KMS-11 (cell line): ENCODE measurements around the gene SH3GL3.

Experiments
- H2AFZ ChIP-seq: fragments of 200-600 bp; sonication (generic); 2 replicates; pipeline ENCODE4 v1.6.1; 2016; ENCODE audit warnings: antibody characterized with exemption, mixed run types, low read depth
- H3K27ac ChIP-seq: fragments of 200-600 bp; sonication (generic); 2 replicates; pipeline ENCODE4 v1.6.1; 2016; ENCODE audit warnings: mild to moderate bottlenecking, mixed run types
- H3K27me3 ChIP-seq: fragments of 200-600 bp; sonication (generic); 2 replicates; pipeline ENCODE4 v1.6.1; 2017; ENCODE audit warnings: mild to moderate bottlenecking, low read depth, mixed run types, moderate library complexity; ENCODE audit not compliant: insufficient read depth
- H3K36me3 ChIP-seq: fragments of 200-600 bp; sonication (generic); 2 replicates; pipeline ENCODE4 v1.6.1; 2017; ENCODE audit warnings: mild to moderate bottlenecking, mixed run types; ENCODE audit not compliant: insufficient read depth
- H3K4me1 ChIP-seq: fragments of 200-600 bp; sonication (generic); 2 replicates; pipeline ENCODE4 v1.6.1; 2016; ENCODE audit warnings: mild to moderate bottlenecking, low read depth, mixed run types; ENCODE audit not compliant: poor library complexity, severe bottlenecking
- H3K4me2 ChIP-seq: fragments of 200-600 bp; sonication (generic); 2 replicates; pipeline ENCODE4 v1.7.0; 2016; ENCODE audit warnings: mild to moderate bottlenecking, mixed run types
- H3K4me3 ChIP-seq: fragments of 200-600 bp; sonication (generic); IDR thresholded peaks from 2 replicates; pipeline ENCODE4 v1.6.1; 2017; ENCODE audit warnings: low read depth, low read length, mixed read lengths; ENCODE audit not compliant: insufficient read depth
- H3K79me2 ChIP-seq: fragments of 200-600 bp; sonication (generic); 2 replicates; pipeline ENCODE4 v1.6.1; 2016; ENCODE audit warnings: low read depth, mixed run types; ENCODE audit not compliant: insufficient read depth
- H3K9ac ChIP-seq: fragments of 200-600 bp; sonication (generic); 2 replicates; pipeline ENCODE4 v1.6.1; 2016; ENCODE audit warnings: mild to moderate bottlenecking, mixed run types
- H4K20me1 ChIP-seq: fragments of 200-600 bp; sonication (generic); 2 replicates; pipeline ENCODE4 v1.6.1; 2016; ENCODE audit warnings: mild to moderate bottlenecking, mixed run types; ENCODE audit not compliant: insufficient read depth
- CTCF ChIP-seq: fragments of 200-600 bp; sonication (generic); conservative IDR thresholded peaks from 2 replicates; pipeline ENCODE4 v1.6.1; 2017; ENCODE audit warnings: low read depth, mild to moderate bottlenecking, antibody characterized with exemption, low read length, moderate library complexity, mixed read lengths

Gene SH3GL3

DNA sequence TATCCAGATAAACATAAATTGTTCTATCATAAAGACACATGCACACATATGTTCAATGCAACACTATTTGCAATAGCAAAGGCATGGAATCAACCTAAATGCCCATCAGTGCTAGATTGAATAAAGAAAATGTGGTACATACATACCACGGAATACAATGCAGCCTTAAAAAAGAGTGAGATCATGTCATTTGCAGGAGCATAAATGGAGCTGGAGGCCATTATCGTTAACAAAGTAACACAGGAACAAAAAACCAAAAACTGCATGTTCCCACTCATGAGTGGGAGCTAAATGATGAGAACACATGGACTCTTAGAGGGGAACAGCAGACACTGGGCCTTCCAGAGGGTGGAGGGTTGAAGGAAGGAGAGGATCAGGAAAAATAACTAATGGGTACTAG, 79.2 kb downstream of the SH3GL3 start:
- Histone ChIP-seq H3K36me3 (no peaks in the 10 kb centered on the region), H3K9ac (no peak overlapping the region), H3K4me1 (no peaks in the 10 kb centered on the region), H3K4me3 (no peak overlapping the region), H4K20me1 (no peaks in the 10 kb centered on the region), H3K79me2 (no peaks in the 10 kb centered on the region), H2AFZ (no peak overlapping the region), H3K27ac (no peak overlapping the region), H3K27me3 (no peaks in the 10 kb centered on the region), H3K4me2 (no peak overlapping the region)
- TF ChIP-seq CTCF: no peak

DNA sequence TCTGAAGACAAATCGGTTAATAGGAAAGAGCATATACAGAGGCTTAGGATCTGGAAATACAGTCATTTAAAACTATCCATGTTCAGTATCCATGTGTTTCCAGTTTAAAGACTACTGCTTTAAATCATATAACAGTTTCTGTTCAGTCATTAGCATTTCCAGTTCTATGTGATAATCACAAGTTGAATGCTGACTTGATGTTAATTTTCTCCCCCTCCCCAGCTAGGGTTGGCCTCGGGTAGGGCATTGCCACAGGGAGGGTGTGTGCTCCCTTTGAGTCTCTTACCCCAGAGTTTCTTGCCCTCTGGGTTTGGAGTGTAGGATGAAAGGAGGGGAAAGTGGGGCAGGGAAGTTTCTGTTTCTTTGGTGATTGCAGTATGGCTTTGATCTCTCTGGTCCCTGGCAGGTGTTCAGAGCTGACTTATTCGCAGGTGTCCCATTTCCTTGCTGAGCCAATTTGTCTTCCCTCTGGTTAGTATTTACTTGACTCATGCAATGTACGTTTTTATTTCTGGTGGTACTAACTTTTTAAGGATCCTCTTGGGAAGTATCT, 86.3 kb downstream of the SH3GL3 start:
- Histone ChIP-seq H3K4me2 (no peak overlapping the region), H3K79me2 (no peaks in the 10 kb centered on the region), H4K20me1 (no peaks in the 10 kb centered on the region), H3K36me3 (no peaks in the 10 kb centered on the region), H3K27me3 (no peaks in the 10 kb centered on the region), H3K4me1 (no peaks in the 10 kb centered on the region), H2AFZ (no peak overlapping the region), H3K27ac (no peak overlapping the region), H3K9ac (no peak overlapping the region), H3K4me3 (no peak overlapping the region)
- TF ChIP-seq CTCF: no peak

DNA sequence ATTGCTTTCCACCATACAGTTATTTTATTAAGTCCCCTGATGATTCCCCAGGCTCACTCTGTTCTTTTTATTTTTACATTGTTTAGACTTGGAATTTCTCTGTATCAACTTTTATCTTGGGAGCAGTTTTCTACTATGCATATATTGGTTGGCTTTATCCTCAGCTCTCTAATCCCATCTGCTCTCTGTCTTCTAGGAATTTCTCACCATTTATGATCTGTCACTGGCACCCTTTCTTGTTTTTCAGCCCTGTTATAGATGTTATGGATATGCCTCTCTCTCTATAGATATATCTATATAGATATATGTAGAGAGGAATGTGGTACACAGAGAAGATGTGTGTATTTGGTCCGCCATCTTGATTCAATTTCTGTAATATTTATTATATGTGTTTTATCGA, 90.5 kb downstream of the SH3GL3 start:
- Histone ChIP-seq H3K4me2 (no peak overlapping the region), H3K4me3 (no peak overlapping the region), H3K4me1 (peaks cover 3% of the 10 kb centered on the region), H3K79me2 (no peaks in the 10 kb centered on the region), H4K20me1 (no peaks in the 10 kb centered on the region), H3K27ac (no peak overlapping the region), H2AFZ (no peak overlapping the region), H3K36me3 (no peaks in the 10 kb centered on the region), H3K9ac (no peak overlapping the region), H3K27me3 (no peaks in the 10 kb centered on the region)
- TF ChIP-seq CTCF: no peak

DNA sequence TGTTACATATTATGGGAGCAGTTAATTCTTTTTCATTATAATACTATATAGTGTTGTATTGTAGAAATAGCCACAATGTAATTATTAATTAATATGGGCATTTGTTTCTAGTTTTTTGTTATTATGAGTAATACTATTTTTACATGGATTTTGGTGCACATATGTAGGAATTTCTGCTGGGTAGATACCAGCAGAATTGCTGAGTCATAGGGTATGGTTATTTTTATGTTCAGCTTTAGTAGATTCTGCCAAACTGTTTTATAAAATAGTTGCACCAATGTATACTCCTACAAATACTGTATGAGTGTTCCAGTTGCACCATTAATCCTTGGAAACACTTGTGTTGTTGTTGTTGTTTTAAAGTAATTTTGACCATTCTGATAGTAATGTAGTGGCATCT, 91.5 kb downstream of the SH3GL3 start:
- Histone ChIP-seq H3K4me3 (no peak overlapping the region), H3K9ac (no peak overlapping the region), H3K36me3 (no peaks in the 10 kb centered on the region), H3K4me1 (peaks cover 3% of the 10 kb centered on the region), H3K79me2 (no peaks in the 10 kb centered on the region), H3K27me3 (no peaks in the 10 kb centered on the region), H2AFZ (no peak overlapping the region), H4K20me1 (no peaks in the 10 kb centered on the region), H3K4me2 (no peak overlapping the region), H3K27ac (no peak overlapping the region)
- no peak for TF ChIP-seq CTCF
